ENCODE measurements around the gene OR10G6.

The OR10G6 gene

GRCh38 chr11:123945132-123945531 is 49.8 kb downstream of the OR10G6 start:
- Histone ChIP-seq H3K4me3 (ENCODE audit: low read length, poor library complexity, severe bottlenecking) (no peak overlapping the region), H3K9me3 (ENCODE audit: insufficient read depth, low read depth, low read length) (no peaks in the 10 kb centered on the region; the same call in 1 of the 2 replicates), H3K79me2 (ENCODE audit: insufficient read depth, low read length) (no peaks in the 10 kb centered on the region), H3K4me1 (ENCODE audit: insufficient read depth, low read length, poor library complexity, severe bottlenecking) (no peaks in the 10 kb centered on the region), H3K4me2 (ENCODE audit: low read depth, low read length, poor library complexity, severe bottlenecking) (no peak overlapping the region), H3K9me2 (replicated peaks; ENCODE audit: low read depth, low read length) (no peaks in the 10 kb centered on the region), H3K9ac (ENCODE audit: low read depth, low read length, poor library complexity, severe bottlenecking) (no peak overlapping the region), H2AFZ (ENCODE audit: low read length) (no peak overlapping the region), H3K27me3 (ENCODE audit: insufficient read depth, low read length, poor library complexity, severe bottlenecking) (no peaks in the 10 kb centered on the region), H3F3A (ENCODE audit: low read depth) (no peaks in the 10 kb centered on the region), H3K36me3 (ENCODE audit: insufficient read depth, low read length) (no peaks in the 10 kb centered on the region), H4K20me1 (ENCODE audit: insufficient read depth, low read length, poor library complexity, severe bottlenecking) (no peaks in the 10 kb centered on the region)
- TF ChIP-seq CTCF (conservative IDR thresholded peaks at IDR 0.05; ENCODE audit: low read length), result no peak
- no peak for TF ChIP-seq EZH2phosphoT487 (IDR thresholded peaks at IDR 0.05; ENCODE audit: borderline replicate concordance)
